MCF 10A (cell line): ENCODE results near the gene CGB2. TPM values are rescaled to one million over a fixed set of nuclear protein-coding genes. Genes with fewer than 3 reads are reported as not detected.
"Not testable (repeated sequence)": the region's sequence is repeated elsewhere in the genome, so short reads cannot be mapped to it uniquely, and the experiment has no call there.

ENCODE experiments used
- BruUV-seq: library from RNA; stranded (reverse); fragments of 400-500 nt; replicated peaks from 2 replicates; lab custom pipeline; 2021; lab: Mats Ljungman, UMichigan
- CTCF ChIA-PET: fragments of 300-600 bp; sonication (Branson Sonifier 250); formaldehyde crosslinking; extraction: SDS; loops from one replicate; lab custom pipeline; 2021; ENCODE audit warnings: antibody characterized with exemption, inconsistent platforms; lab: Yijun Ruan, JAX
- POLR2A ChIA-PET: fragments of 300-600, 350-650 bp; sonication (Branson Sonifier 250); formaldehyde crosslinking; extraction: SDS; loops from one replicate; lab custom pipeline; 2020; ENCODE audit warnings: antibody characterized with exemption, inconsistent platforms; lab: Yijun Ruan, JAX
- DNase-seq: peaks from one replicate; pipeline ENCODE4 v3.0.0-alpha.2; 2018; ENCODE audit not compliant: unreplicated experiment
- H3K27ac Mint-ChIP-seq: one replicate; pipeline ENCODE4 v1.8.0; 2022; ENCODE audit warnings: mild to moderate bottlenecking, low read depth, mixed read lengths; ENCODE audit not compliant: unreplicated experiment
- H3K27me3 Mint-ChIP-seq: one replicate; pipeline ENCODE4 v1.8.0; 2022; ENCODE audit warnings: mixed read lengths; ENCODE audit not compliant: insufficient read depth, unreplicated experiment
- H3K36me3 Mint-ChIP-seq: one replicate; pipeline ENCODE4 v1.8.0; 2022; ENCODE audit warnings: mild to moderate bottlenecking, moderate library complexity, mixed read lengths; ENCODE audit not compliant: insufficient read depth, unreplicated experiment
- H3K4me1 Mint-ChIP-seq: one replicate; pipeline ENCODE4 v1.8.0; 2022; ENCODE audit warnings: mixed read lengths; ENCODE audit not compliant: insufficient read depth, unreplicated experiment
- H3K4me3 Mint-ChIP-seq: one replicate; pipeline ENCODE4 v1.8.0; 2022; ENCODE audit warnings: mild to moderate bottlenecking, moderate library complexity, mixed read lengths; ENCODE audit not compliant: unreplicated experiment
- H3K9me3 Mint-ChIP-seq: one replicate; pipeline ENCODE4 v1.8.0; 2022; ENCODE audit warnings: mixed read lengths; ENCODE audit not compliant: unreplicated experiment
- intact Hi-C: fragments of 100-400 bp; cut with micrococcal nuclease; formaldehyde crosslinking; loops from 2 replicates; pipeline ENCODE4 v1.14.1; 2022
- total RNA-seq: library from RNA; stranded (reverse); gene quantifications from 2 replicates; pipeline ENCODE4 v1.2.3, GENCODE V29; 2022
- TF ChIP-seq, protein P1 (sequence below): fragments of 200-600 bp; IDR thresholded peaks from one replicate; pipeline ENCODE4 v1.8.0; 2022; ENCODE audit warnings: antibody characterized with exemption, mild to moderate bottlenecking; ENCODE audit not compliant: unreplicated experiment

The CGB2 gene
- total RNA-seq, 1 experiment from 2014 or later = not detected

DNA sequence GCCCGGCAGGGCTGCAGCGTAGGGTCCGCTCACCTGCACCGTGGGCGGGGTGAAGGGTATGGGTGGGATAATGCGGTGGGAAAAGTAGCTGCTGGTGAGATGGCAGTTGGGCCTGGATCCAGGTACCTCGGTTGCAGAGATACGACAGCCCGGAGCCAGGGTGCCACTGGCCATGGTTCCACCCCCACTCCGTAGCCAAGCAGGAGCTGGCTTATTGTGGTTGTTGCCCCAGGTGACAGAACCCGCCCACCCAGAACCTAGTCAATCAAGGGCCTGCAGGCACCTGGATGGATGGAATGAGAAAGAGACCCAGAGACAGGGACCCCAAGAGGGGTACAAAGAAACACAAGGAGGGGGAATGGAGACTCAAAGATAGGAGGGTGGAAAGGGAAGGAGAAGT lies 11.3 kb upstream of the CGB2 start:
- peak overlapping the region; percentile 57 for H3K4me3 Mint-ChIP-seq
- no peaks in the 10 kb centered on the region for H3K27me3 Mint-ChIP-seq

DNA sequence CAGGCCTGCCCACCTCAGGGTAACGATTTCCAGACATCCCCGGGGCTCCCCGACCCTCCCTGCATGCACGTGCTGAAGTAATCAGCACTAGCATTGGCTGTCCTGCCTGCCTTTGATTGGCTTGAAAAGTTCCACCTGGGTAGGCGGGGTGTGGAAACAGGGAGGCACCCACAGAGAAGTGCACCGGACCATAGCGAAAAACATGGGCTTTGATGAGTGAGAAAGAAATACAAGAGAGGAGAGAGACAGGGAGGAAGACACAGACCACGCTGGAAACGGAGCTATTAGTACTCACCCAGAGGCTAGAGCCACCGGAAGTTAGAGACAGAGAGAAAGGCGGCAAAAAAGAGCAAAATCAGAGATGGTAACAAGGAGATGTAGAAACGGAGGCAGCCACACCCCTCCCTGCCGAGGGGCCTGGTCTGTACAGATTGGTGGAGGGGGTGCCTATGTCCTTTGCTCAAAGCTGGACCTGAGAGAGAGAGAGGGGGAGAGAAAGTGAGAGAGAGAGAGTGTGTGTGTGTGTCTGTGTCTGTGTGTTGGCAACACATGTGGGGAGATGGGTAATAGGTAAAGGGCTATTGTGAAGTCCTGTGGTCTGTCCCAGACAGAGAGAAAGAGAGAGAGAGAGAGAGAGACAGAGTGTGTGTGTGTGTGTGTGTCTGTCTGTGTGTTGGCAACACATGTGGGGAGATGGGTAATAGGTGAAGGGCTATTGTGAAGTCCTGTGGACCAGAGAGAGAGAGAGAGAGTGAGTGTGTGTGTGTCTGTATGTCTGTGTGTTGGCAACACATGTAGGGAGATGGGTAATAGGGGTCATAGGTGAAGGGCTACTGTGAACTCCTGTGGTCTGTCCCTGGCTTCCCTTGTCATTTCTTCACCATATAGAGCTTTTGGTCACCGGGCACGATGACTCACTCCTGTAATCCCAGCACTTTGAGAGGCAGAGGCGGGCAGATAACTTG lies 10.5 kb upstream of the CGB2 start:
- H3K27ac Mint-ChIP-seq = no peak overlapping the region
- H3K4me1 Mint-ChIP-seq = peaks cover 22% of the 10 kb centered on the region
- H3K27me3 Mint-ChIP-seq = no peaks in the 10 kb centered on the region
- DNase-seq = peak; percentile 49
- ChIA-PET CTCF (interaction anchor here (1.4 kb wide), 1 partner anchor 22 kb away, joined by 3 read pairs; no protein-coding TSS in a partner anchor), POLR2A (interaction anchor here (1.2 kb wide), 1 partner anchor 44 kb away, joined by 4 read pairs; no protein-coding TSS in a partner anchor)
- H3K36me3 Mint-ChIP-seq = peaks cover 19% of the 10 kb centered on the region
- no TSS peak for BruUV-seq
- intact Hi-C loops = no loop called here
- H3K4me3 Mint-ChIP-seq = no peak overlapping the region
- no peaks in the 10 kb centered on the region for H3K9me3 Mint-ChIP-seq
- TF ChIP-seq, protein P1, sequence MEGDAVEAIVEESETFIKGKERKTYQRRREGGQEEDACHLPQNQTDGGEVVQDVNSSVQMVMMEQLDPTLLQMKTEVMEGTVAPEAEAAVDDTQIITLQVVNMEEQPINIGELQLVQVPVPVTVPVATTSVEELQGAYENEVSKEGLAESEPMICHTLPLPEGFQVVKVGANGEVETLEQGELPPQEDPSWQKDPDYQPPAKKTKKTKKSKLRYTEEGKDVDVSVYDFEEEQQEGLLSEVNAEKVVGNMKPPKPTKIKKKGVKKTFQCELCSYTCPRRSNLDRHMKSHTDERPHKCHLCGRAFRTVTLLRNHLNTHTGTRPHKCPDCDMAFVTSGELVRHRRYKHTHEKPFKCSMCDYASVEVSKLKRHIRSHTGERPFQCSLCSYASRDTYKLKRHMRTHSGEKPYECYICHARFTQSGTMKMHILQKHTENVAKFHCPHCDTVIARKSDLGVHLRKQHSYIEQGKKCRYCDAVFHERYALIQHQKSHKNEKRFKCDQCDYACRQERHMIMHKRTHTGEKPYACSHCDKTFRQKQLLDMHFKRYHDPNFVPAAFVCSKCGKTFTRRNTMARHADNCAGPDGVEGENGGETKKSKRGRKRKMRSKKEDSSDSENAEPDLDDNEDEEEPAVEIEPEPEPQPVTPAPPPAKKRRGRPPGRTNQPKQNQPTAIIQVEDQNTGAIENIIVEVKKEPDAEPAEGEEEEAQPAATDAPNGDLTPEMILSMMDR = no peak

More for the DNA sequence above, 11.3 kb upstream of the CGB2 start:
- Mint-ChIP-seq H3K36me3 (peaks cover 26% of the 10 kb centered on the region), H3K27ac (no peak overlapping the region), H3K4me1 (peaks cover 18% of the 10 kb centered on the region), H3K9me3 (no peaks in the 10 kb centered on the region)
- no TSS peak for BruUV-seq
- TF ChIP-seq, protein P1 = no peak
- CTCF ChIA-PET = interaction anchor here (0.6 to 1.4 kb wide), 2 partner anchors 21 to 37 kb away, joined by 3 to 4 read pairs; partner anchors contain the start of gene CGB7
- DNase-seq = no peak
- intact Hi-C loops = no loop called here
- POLR2A ChIA-PET = interaction anchor here (1.2 to 1.7 kb wide), 2 partner anchors 37 to 45 kb away, joined by 4 to 6 read pairs; partner anchors contain the start of gene CGB7

DNA sequence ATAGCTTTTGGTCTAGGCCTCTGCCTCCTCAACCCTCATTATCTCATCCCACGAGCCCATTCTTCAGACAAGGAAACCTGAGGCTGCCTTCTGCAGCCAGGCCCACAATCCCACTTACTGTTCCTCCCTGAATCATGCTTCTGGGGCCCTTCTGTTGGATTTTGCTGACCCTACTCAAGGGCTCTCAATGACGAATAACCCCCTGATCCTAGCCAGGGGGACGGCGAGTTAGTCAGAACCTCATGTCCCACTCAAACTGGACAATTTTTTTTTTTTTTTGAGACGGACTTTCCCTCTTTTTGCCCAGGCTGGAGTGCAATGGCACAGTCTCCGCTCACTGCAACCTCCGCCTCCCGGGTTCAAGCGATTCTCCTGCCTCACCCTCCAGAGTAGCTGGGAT lies 9.6 kb upstream of the CGB2 start:
- H3K27me3 Mint-ChIP-seq = no peaks in the 10 kb centered on the region
- peaks cover 22% of the 10 kb centered on the region for H3K4me1 Mint-ChIP-seq
- H3K4me3 Mint-ChIP-seq = no peak overlapping the region
- ChIA-PET POLR2A (no interaction called here), CTCF (no interaction called here)
- no peak for DNase-seq
- intact Hi-C loops = no loop called here
- TF ChIP-seq, protein P1 = no peak
- no peaks in the 10 kb centered on the region for H3K9me3 Mint-ChIP-seq
- no TSS peak for BruUV-seq
- H3K36me3 Mint-ChIP-seq = peaks cover 13% of the 10 kb centered on the region
- no peak overlapping the region for H3K27ac Mint-ChIP-seq

DNA sequence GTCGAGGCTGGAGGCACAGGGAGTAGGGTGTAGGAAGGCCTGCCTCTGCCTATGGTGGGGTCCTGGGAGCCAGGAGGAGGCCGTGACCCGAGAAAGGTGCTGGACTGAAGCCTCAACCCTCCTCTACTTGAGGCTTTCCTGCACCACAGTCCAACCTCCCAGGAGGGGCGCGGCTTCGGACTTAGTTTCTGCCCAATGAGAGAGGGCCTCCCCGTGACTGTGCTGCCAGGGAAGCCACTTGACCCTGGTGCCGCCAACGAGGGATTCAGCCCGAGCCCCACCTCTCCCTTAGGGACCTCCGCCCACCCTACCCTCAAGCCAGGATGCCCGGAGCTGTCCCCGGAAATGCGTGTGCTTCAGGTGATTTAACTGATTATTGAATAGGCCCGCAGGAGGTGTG lies 7.5 kb upstream of the CGB2 start, which contains the start of gene CGB3:
Gene CGB3 (minus strand): TSS at position 101 of the 400 bp plus-strand sequence. CDS start 362 bp downstream, outside the sequence.
- BruUV-seq, intact Hi-C loops, H3K27ac Mint-ChIP-seq, CTCF ChIA-PET, H3K36me3 Mint-ChIP-seq, DNase-seq, H3K4me3 Mint-ChIP-seq, H3K27me3 Mint-ChIP-seq, POLR2A ChIA-PET, H3K9me3 Mint-ChIP-seq: not testable (repeated sequence)
- H3K4me1 Mint-ChIP-seq = peaks cover 18% of the 10 kb centered on the region

DNA sequence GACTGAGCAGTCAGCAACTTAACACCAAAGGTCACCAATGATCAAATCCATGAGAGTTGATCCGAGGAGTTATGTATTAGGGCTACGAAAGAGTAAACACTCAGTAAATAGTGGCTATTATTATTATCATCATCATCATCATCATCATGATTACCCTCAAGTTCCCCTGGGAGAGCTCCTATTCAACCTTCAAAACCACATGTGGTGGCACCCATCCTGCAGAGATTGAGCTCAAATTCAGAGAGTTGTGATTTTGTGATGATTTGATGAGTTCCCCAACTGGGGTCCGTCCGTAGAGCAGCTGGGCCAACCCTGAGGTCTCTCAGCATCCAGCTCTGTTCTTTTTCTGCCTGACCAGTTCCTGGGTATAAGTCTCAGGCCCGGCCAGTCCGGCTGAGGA lies 6.6 kb upstream of the CGB2 start:
- H3K4me1 Mint-ChIP-seq = peaks cover 15% of the 10 kb centered on the region
- BruUV-seq, H3K4me3 Mint-ChIP-seq, DNase-seq, H3K27ac Mint-ChIP-seq, intact Hi-C loops, H3K36me3 Mint-ChIP-seq, H3K9me3 Mint-ChIP-seq, POLR2A ChIA-PET, H3K27me3 Mint-ChIP-seq, CTCF ChIA-PET: not testable (repeated sequence)

DNA sequence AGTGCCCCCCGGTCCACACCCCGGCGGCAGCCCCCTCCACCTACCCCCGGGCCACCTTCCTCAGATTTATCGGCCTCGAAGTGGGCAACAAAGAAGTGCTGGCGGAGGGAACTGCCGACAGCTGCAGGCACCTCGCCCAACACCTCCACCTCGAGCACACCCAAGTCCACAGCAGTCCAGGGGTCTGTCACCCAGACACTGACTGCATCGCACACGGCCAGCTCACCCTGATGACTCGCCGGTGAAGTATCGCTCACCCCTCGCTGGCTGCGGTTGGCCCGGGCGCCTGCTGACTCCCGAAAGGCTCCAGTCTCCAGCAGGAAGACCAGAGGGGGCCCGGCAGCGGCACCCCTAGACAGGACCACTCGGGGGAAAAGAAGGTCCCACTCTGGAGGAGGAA lies 6.1 kb upstream of the CGB2 start:
- CTCF ChIA-PET, BruUV-seq, intact Hi-C loops, POLR2A ChIA-PET, H3K4me3 Mint-ChIP-seq, H3K9me3 Mint-ChIP-seq, H3K36me3 Mint-ChIP-seq, H3K27ac Mint-ChIP-seq, DNase-seq, H3K27me3 Mint-ChIP-seq: not testable (repeated sequence)
- peaks cover 15% of the 10 kb centered on the region for H3K4me1 Mint-ChIP-seq
